K562 (cell line): Measurements from ENCODE around the gene EPB41L4A. TPM values are rescaled to one million over a fixed set of nuclear protein-coding genes. Genes with fewer than 3 reads are reported as not detected.

ENCODE experiments used
- ATAC-seq: fragments of 200-7000 bp; cut with Tn5 transposase; 3 replicates; pipeline ENCODE4 v1.9.1; 2020; ENCODE audit warnings: moderate library complexity
- BruUV-seq: library from RNA; stranded (reverse); fragments of 400-500 nt; replicated peaks from 2 replicates; lab custom pipeline; 2021; lab: Mats Ljungman, UMichigan
- CTCF ChIA-PET: fragments of 300-600 bp; formaldehyde crosslinking; extraction: SDS; loops from one replicate; lab custom pipeline; 2021; ENCODE audit warnings: low intra/inter-chr PET ratio; lab: Yijun Ruan, JAX
- POLR2A ChIA-PET: fragments of 300-600, 350-650 bp; sonication (Branson Sonifier 250); formaldehyde crosslinking; extraction: SDS; loops from one replicate; lab custom pipeline; 2021; ENCODE audit warnings: antibody characterized with exemption, inconsistent platforms; lab: Yijun Ruan, JAX
- DNase-seq, 4 experiments: peaks; one replicate each; pipeline versions ENCODE4 v3.0.0 to v3.0.0-alpha.2; 2011 to 2018; ENCODE audit warnings: low spot score in 3 of 4, mixed read lengths in 3 of 4; ENCODE audit errors: extremely low read depth in 1 of 4
- FAIRE-seq: peaks from 2 replicates; lab custom pipeline; 2011; peaks lifted over from hg19 to GRCh38; lab: Jason Lieb, UNC
- H2AFZ ChIP-seq: 2 replicates; pipeline ENCODE4 v1.6.0; 2011; ENCODE audit warnings: low read depth, low read length, control low read depth, inconsistent platforms
- H3K27ac ChIP-seq: fragments of 200-600 bp; 3 replicates; pipeline ENCODE4 v1.8.0; 2011; ENCODE audit warnings: low read depth, mild to moderate bottlenecking, control low read depth, inconsistent platforms, low read length, moderate library complexity, mixed read lengths; ENCODE audit errors: extremely low read depth
- H3K27me3 ChIP-seq, 2 experiments: fragments of 300-600 bp in 1 of 2; 2 replicates in 1 of 2; 3 replicates in 1 of 2; pipeline versions ENCODE4 v1.6.0 to v1.8.0; 2011; ENCODE audit warnings: inconsistent platforms in 2 of 2, low read length in 2 of 2, mild to moderate bottlenecking in 1 of 2, mixed read lengths in 1 of 2, moderate library complexity in 1 of 2; ENCODE audit not compliant: control insufficient read depth in 2 of 2, insufficient read depth in 2 of 2
- H3K36me3 ChIP-seq: fragments of 300-600 bp; 3 replicates; pipeline ENCODE4 v1.8.0; 2011; ENCODE audit warnings: mild to moderate bottlenecking, low read length, inconsistent platforms; ENCODE audit not compliant: control insufficient read depth, insufficient read depth
- H3K4me1 ChIP-seq, 2 experiments: fragments of 200-600 bp in 1 of 2; replicated peaks in 1 of 2; 2 replicates in 1 of 2; 3 replicates in 1 of 2; pipeline versions ENCODE4 v1.5.1 to v1.8.0; 2011; ENCODE audit warnings: inconsistent platforms in 2 of 2, low read length in 2 of 2, mild to moderate bottlenecking in 1 of 2, mixed read lengths in 1 of 2, moderate library complexity in 1 of 2; ENCODE audit not compliant: control insufficient read depth in 2 of 2, insufficient read depth in 2 of 2
- H3K4me2 ChIP-seq: 2 replicates; pipeline ENCODE4 v1.6.1; 2011; ENCODE audit warnings: low read length, control low read depth, inconsistent platforms, mixed read lengths; ENCODE audit not compliant: insufficient read depth
- H3K4me3 ChIP-seq: fragments of 200-600 bp; sonication (generic), shearing (Covaris generic); 2 replicates; pipeline ENCODE4 v1.5.1; 2016; ENCODE audit warnings: control low read depth, inconsistent platforms
- H3K79me2 ChIP-seq: fragments of 200-600 bp; 3 replicates; pipeline ENCODE4 v1.8.0; 2011; ENCODE audit warnings: low read length, inconsistent platforms; ENCODE audit not compliant: control insufficient read depth, insufficient read depth
- H3K9ac ChIP-seq, 2 experiments: 2 replicates each; pipeline versions ENCODE4 v1.6.0 to v1.6.1; 2011; ENCODE audit warnings: low read depth in 2 of 2, low read length in 2 of 2, control low read depth in 1 of 2, inconsistent platforms in 1 of 2, mild to moderate bottlenecking in 1 of 2, mixed read lengths in 1 of 2; ENCODE audit not compliant: insufficient read depth in 1 of 2
- H3K9me1 ChIP-seq: one replicate; pipeline ENCODE4 v1.6.0; 2011; ENCODE audit warnings: inconsistent platforms, mild to moderate bottlenecking, low read length, moderate library complexity; ENCODE audit not compliant: control insufficient read depth, insufficient read depth
- H3K9me3 ChIP-seq: replicated peaks from 2 replicates; pipeline ENCODE4 v1.5.1; 2011; ENCODE audit warnings: low read depth, low read length, inconsistent platforms; ENCODE audit not compliant: control insufficient read depth, insufficient read depth
- H4K20me1 ChIP-seq: replicated peaks from 2 replicates; pipeline ENCODE4 v1.6.1; 2011; ENCODE audit warnings: low read length, inconsistent platforms, mixed read lengths; ENCODE audit not compliant: control insufficient read depth, insufficient read depth
- ARID3B ChIP-seq: fragments of 250-450 bp; sonication (Bioruptor Pico); IDR thresholded peaks from 2 replicates; pipeline ENCODE4 v1.4.0; 2020; ENCODE audit warnings: borderline replicate concordance
- MITF ChIP-seq: IDR thresholded peaks from 2 replicates; pipeline ENCODE4 v1.6.1; 2014; ENCODE audit warnings: antibody characterized with exemption
- MYNN ChIP-seq, 2 experiments: sonication (generic); formaldehyde crosslinking in 1 of 2; IDR thresholded peaks; 2 replicates each; pipeline versions ENCODE4 v1.5.0 to v1.6.1; 2016 to 2020; ENCODE audit warnings: antibody characterized with exemption in 1 of 2, missing genetic modification reagents in 1 of 2
- PBX2 ChIP-seq, 2 experiments: IDR thresholded peaks in 1 of 2; conservative IDR thresholded peaks in 1 of 2; 2 replicates each; pipeline ENCODE4 v1.6.1; 2016; ENCODE audit warnings: low read depth in 2 of 2, mild to moderate bottlenecking in 1 of 2, missing compliant biosample characterization in 1 of 2, missing genetic modification characterization in 1 of 2, moderate library complexity in 1 of 2
- POLR2A ChIP-seq: fragments of 450-650 bp; conservative IDR thresholded peaks from 2 replicates; pipeline ENCODE4 v1.6.1; 2016
- PYGO2 ChIP-seq: fragments of 450-650 bp; IDR thresholded peaks from 2 replicates; pipeline ENCODE4 v1.6.1; 2016; ENCODE audit warnings: mild to moderate bottlenecking, missing genetic modification characterization, moderate library complexity, missing compliant biosample characterization
- RNF2 ChIP-seq: sonication (generic); IDR thresholded peaks from 2 replicates; pipeline ENCODE4 v1.6.1; 2016
- TEAD2 ChIP-seq: fragments of 450-650 bp; IDR thresholded peaks from 2 replicates; pipeline ENCODE4 v1.6.1; 2016; ENCODE audit warnings: missing genetic modification characterization, control low read depth, missing compliant biosample characterization
- XRCC4 ChIP-seq: IDR thresholded peaks from one replicate; pipeline ENCODE4 v1.6.1; 2011; ENCODE audit not compliant: insufficient read depth, insufficient read length; ENCODE audit errors: extremely low read depth
- YY1 ChIP-seq, 3 experiments: IDR thresholded peaks; 2 replicates each; pipeline ENCODE4 v1.6.1; 2011; ENCODE audit warnings: low read length in 2 of 3, mild to moderate bottlenecking in 2 of 3, moderate library complexity in 2 of 3, borderline replicate concordance in 1 of 3, control low read depth in 1 of 3, low read depth in 1 of 3; ENCODE audit not compliant: insufficient read depth in 3 of 3, insufficient replicate concordance in 2 of 3, control insufficient read depth in 1 of 3, insufficient read length in 1 of 3; ENCODE audit errors: extremely low read depth in 1 of 3
- ZNF239 ChIP-seq: fragments of 250-450 bp; sonication (Bioruptor Pico); IDR thresholded peaks from 2 replicates; pipeline ENCODE4 v1.4.0; 2020; ENCODE audit warnings: mild to moderate bottlenecking
- ZNF277 ChIP-seq: fragments of 250-450 bp; sonication (Bioruptor Pico); IDR thresholded peaks from 2 replicates; pipeline ENCODE4 v1.8.0; 2022; ENCODE audit warnings: inconsistent platforms, mild to moderate bottlenecking, moderate library complexity, borderline replicate concordance
- ZNF408 ChIP-seq: fragments of 250-450 bp; sonication (Bioruptor Pico); IDR thresholded peaks from 2 replicates; pipeline ENCODE4 v1.4.0; 2020; ENCODE audit warnings: low read depth, mild to moderate bottlenecking, moderate library complexity
- WGBS: fragments of 100-300 bp; shearing (Covaris generic); methylation state at CpG from one replicate; pipeline ENCODE4 v1.1.6; 2016; ENCODE audit warnings: low coverage, mixed read lengths; ENCODE audit not compliant: insufficient coverage; ENCODE audit errors: missing lambda C conversion rate; 5-methylcytosine and 5-hydroxymethylcytosine counted together
- in situ Hi-C: fragments of 300-500 bp; cut with MboI; formaldehyde crosslinking; loops from 4 replicates; pipeline ENCODE4 v1.15.0; 2018; ENCODE audit warnings: inconsistent platforms, mixed read lengths
- intact Hi-C: fragments of 100-400 bp; cut with micrococcal nuclease; formaldehyde crosslinking; loops from 2 replicates; pipeline ENCODE4 v1.14.2; 2022
- polyA plus RNA-seq, 8 experiments: library from polyadenylated mRNA; depleted of rRNA in 4 of 8; stranded (reverse) in 5 of 8; unstranded in 3 of 8; fragments of >200 nt; fragmentation: Nextera tagmentation in 2 of 8; fragmentation: Illumina TruSeq in 1 of 8; extraction: Ambion mirVana in 2 of 8; extraction: Trizol in 1 of 8; gene quantifications; 2 replicates each; pipeline versions ENCODE4 v1.2.1 to v1.2.3, GENCODE V29; 2011 to 2014; ENCODE audit warnings: inconsistent platforms in 1 of 8, missing spikeins in 1 of 8
- total RNA-seq, 7 experiments: library from RNA; depleted of rRNA in 6 of 7; stranded (reverse); fragments of >200 nt in 6 of 7; fragmentation: Illumina TruSeq in 2 of 7; extraction: Trizol in 2 of 7; gene quantifications; 2 replicates each; pipeline versions ENCODE4 v1.2.1 to v1.2.3, GENCODE V29; 2011 to 2021; ENCODE audit warnings: low replicate concordance in 1 of 7

EPB41L4A gene
- total and polyA plus RNA-seq, 9 of the 15 experiments (the other 6 are each of a cell fraction or from before 2014, with no cell fraction given), result 0.04 to 0.35 (median 0.12) TPM; not detected in 3

GRCh38 chr5:112267231-112267630 is 151.8 kb downstream of the EPB41L4A start (continued):
- no peak for TF ChIP-seq MYNN (IDR thresholded peaks at IDR 0.05)
- TF ChIP-seq MYNN (CRISPR knock-in tag; IDR thresholded peaks at IDR 0.05), result no peak
- no peak for TF ChIP-seq ZNF408 (CRISPR knock-in tag)

GRCh38 chr5:112264666-112265065 is 154.4 kb downstream of the EPB41L4A start:
- H3K4me2 ChIP-seq, result no peak overlapping the region
- in situ Hi-C loops (no loop called here), intact Hi-C loops (no loop called here)
- POLR2A ChIA-PET, result no interaction called here
- H3K4me1 ChIP-seq, result no peaks in the 10 kb centered on the region
- WGBS, result 0% methylated on average over 3 of the region's 3 CpGs
- no peak overlapping the region for H3K4me3 ChIP-seq
- CTCF ChIA-PET, result no interaction called here
- H3K79me2 ChIP-seq, result no peaks in the 10 kb centered on the region
- no peak for FAIRE-seq
- ATAC-seq, result no peak
- H3K9me3 ChIP-seq, result no peaks in the 10 kb centered on the region
- H2AFZ ChIP-seq, result no peak overlapping the region
- H3K9ac ChIP-seq, result no peak overlapping the region
- DNase-seq, result no peak
- no TSS peak for BruUV-seq
- no peak overlapping the region for H3K27ac ChIP-seq
- H3K36me3 ChIP-seq, result no peaks in the 10 kb centered on the region
- H3K27me3 ChIP-seq, result no peaks in the 10 kb centered on the region
- H3K9me1 ChIP-seq, result no peaks in the 10 kb centered on the region
- H4K20me1 ChIP-seq, result no peaks in the 10 kb centered on the region
- TF ChIP-seq YY1 (IDR thresholded peaks at IDR 0.05; ENCODE audit: borderline replicate concordance in 1 of 3, control insufficient read depth in 1 of 3, extremely low read depth in 1 of 3, insufficient read depth in 3 of 3, insufficient read length in 1 of 3, insufficient replicate concordance in 2 of 3, low read depth in 1 of 3, low read length in 2 of 3) (no peak), TEAD2 (tag) (no peak), ARID3B (CRISPR knock-in tag) (no peak), RNF2 (no peak), ZNF239 (no peak), PBX2 (CRISPR knock-in tag; IDR thresholded peaks at IDR 0.05; ENCODE audit: low read depth) (no peak), PBX2 (tag; conservative IDR thresholded peaks at IDR 0.05; ENCODE audit: low read depth) (no peak), POLR2A (no peak), MITF (no peak), ZNF277 (CRISPR knock-in tag) (no peak), PYGO2 (tag) (no peak), XRCC4 (no peak)
